Liver (tissue), 3 donors: Measurements from ENCODE around the gene PPP1R9A.

Experiments
- ATF3 ChIP-seq: IDR thresholded peaks from 2 replicates; pipeline ENCODE4 v1.6.1; 2016; ENCODE audit warnings: antibody characterized with exemption
- CTCF ChIP-seq: fragments of 150-350 bp; IDR thresholded peaks from 2 replicates; pipeline ENCODE4 v1.5.1; 2017; ENCODE audit warnings: improper control_type of control experiment, low read depth, low read length; ENCODE audit not compliant: missing input control
- EGR1 ChIP-seq, 2 donors: IDR thresholded peaks; 2 replicates each; pipeline ENCODE4 v1.6.1; 2016 to 2018; ENCODE audit warnings: antibody characterized with exemption in 2 of 2, low read depth in 2 of 2
- GABPA ChIP-seq, 2 donors: IDR thresholded peaks in 1 of 2; conservative IDR thresholded peaks in 1 of 2; 2 replicates each; pipeline ENCODE4 v1.6.1; 2016; ENCODE audit warnings: antibody characterized with exemption in 2 of 2, mild to moderate bottlenecking in 1 of 2, moderate library complexity in 1 of 2
- MAX ChIP-seq: IDR thresholded peaks from 2 replicates; pipeline ENCODE4 v1.6.1; 2016; ENCODE audit warnings: antibody characterized with exemption
- REST ChIP-seq: IDR thresholded peaks from 2 replicates; pipeline ENCODE4 v1.6.1; 2016; ENCODE audit warnings: antibody characterized with exemption, mild to moderate bottlenecking
- SP1 ChIP-seq: IDR thresholded peaks from 2 replicates; pipeline ENCODE4 v1.6.1; 2018; ENCODE audit warnings: antibody characterized with exemption, mild to moderate bottlenecking
- YY1 ChIP-seq: IDR thresholded peaks from 2 replicates; pipeline ENCODE4 v1.6.1; 2016; ENCODE audit warnings: antibody characterized with exemption, mild to moderate bottlenecking
- ZBTB33 ChIP-seq: IDR thresholded peaks from 2 replicates; pipeline ENCODE4 v1.6.1; 2016; ENCODE audit warnings: antibody characterized with exemption
- donor health status: healthy.
- donor health status: healthy.

- no peak for TF ChIP-seq CTCF
- no peak for TF ChIP-seq REST
- TF ChIP-seq ZBTB33 = no peak
- no peak for TF ChIP-seq MAX
- no peak for TF ChIP-seq SP1
- no peak for TF ChIP-seq GABPA (IDR thresholded peaks at IDR 0.05 in 1 of 2, conservative IDR thresholded peaks at IDR 0.05 in 1 of 2)
- no peak for TF ChIP-seq EGR1 (IDR thresholded peaks at IDR 0.05; ENCODE audit: low read depth in 2 of 2)
- TF ChIP-seq ATF3 = no peak
- TF ChIP-seq YY1 = no peak
Observed at GRCh38 chr7:95059842-95060313, 152.5 kb downstream of the PPP1R9A start.
